AML-193 (cell line): ENCODE measurements around the gene FIG4.
"Not testable (repeated sequence)": the region's sequence is repeated elsewhere in the genome, so short reads cannot be mapped to it uniquely, and the experiment has no call there.

Experiments
- DNase-seq, 2 experiments: peaks; one replicate each; lab custom pipeline; 2025; lab: John Stamatoyannopoulos, UW

FIG4 gene

GRCh38 chr6:109853951-109854350 is 162.9 kb downstream of the FIG4 start:
- DNase-seq: no peak

DNA sequence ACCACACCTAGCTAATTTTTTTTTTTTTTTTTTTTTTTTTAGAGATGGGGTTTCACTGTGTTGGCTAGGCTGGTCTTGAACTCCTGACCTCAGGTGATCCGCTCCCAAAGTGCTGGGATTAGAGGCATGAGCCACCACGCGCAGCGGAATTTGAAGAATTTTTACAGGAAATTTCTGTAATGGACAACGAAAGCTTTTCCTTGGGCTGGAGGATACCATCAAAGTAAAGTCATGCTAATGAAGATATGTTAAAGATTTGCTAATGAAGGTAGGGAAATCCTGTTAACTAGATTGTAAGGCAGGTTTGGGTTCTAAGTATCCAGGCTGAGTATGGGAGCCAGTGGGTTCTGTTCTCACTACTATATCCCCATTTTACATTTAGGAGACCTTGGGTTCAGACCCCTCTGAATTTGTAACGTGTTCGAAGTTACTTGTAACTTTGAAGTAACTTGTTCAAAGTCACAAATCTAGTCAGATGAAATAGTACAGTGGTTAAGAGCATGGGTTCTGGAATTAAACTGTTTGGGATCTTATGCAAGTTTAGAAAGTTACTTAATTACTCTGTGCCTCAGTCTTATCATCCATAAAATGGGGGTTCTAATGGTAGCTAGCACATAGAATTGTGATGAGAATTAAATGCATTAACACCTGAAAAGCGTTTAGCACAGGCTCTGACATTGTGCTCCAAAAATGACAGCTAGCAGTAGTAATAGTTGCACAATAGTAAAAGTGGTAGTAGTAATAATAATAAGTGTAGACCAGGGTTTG is 163.6 kb downstream of the FIG4 start:
- DNase-seq: no peak

GRCh38 chr6:109855476-109856040 is 164.5 kb downstream of the FIG4 start:
- not testable (repeated sequence) for DNase-seq

DNA sequence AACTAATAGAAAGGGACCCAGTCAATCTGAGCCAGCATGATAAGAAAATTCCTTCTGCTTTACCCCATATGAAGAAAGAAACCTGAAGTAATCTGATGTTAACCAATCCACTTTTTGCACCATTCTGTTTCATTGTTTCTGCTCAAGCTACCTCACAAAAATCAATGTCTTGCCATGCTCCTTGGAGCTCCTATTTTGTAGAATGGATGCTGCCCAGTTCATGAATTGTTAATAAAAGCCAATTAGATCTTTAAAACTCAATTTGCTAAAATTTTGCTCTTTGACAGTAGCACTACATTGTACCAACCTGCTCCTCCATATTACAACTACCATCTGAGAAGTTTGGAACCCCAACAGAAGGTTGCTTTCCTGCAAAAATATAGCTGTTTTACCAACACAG is 170.8 kb downstream of the FIG4 start:
- DNase-seq: no peak

GRCh38 chr6:109864050-109864449 is 173.0 kb downstream of the FIG4 start:
- no peak for DNase-seq

DNA sequence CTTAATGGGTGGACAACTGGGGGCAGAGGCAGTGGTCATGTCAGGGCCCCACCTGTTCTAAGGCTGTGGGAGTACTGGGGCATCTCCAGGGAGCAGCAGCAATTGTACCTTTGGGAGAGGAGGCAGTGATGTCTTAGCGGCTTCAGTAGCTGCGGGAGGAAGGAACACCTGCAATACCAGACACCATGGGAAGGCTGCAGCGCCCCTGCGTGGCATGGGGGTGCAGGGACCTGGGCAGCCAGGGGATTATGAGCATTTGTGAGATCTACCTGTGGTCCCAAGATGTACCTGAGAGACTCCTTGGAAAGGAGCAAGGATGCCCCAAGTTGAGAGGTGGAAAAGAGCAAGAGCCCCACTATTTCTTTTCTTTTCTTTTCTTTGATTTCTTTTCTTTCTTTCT is 174.9 kb downstream of the FIG4 start:
- no peak for DNase-seq

DNA sequence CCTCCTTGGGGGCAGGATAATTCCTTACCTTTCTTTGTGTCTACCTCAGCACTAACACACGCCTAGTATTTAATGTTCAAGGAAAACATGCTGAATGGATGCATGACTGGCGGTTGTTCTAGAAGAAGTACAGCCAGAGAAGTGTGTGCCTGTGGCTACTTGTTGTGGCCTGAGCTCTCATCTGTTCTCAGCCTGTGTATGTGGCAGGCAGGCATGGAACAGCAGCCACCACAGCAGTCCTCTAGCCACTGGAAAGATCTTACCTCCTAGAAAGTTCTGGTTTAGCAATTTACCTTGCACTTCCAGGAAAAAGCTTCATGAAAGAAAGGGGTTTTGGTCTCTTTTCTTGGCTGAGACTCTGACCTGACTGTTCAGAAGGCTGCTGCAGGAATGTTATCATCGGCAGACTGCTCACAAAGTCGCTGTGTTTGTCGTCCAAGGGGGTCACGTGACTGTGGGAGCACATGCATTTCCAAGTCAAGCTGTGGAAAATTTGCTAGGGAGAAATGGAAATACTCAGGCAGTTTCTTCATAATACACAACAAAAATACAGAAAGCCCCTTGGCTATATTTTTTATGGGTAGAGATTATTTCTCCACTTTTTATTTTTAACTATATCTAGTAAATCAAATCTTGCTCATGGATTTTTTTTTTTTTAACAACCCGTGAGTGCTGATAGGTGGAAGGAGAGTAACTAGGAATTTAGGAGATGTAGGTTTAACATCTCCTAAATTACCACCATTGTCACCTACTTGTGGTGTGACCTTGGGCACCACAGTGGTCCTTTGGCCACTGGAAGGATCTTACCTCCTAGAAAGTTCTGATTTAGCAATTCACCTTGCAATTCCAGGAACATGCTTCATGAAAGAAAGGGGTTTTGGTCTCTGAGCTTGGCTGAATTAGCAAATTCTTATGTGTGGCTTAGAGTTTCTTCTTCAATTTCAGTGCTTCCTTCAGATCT is 176.2 kb downstream of the FIG4 start:
- DNase-seq: no peak

DNA sequence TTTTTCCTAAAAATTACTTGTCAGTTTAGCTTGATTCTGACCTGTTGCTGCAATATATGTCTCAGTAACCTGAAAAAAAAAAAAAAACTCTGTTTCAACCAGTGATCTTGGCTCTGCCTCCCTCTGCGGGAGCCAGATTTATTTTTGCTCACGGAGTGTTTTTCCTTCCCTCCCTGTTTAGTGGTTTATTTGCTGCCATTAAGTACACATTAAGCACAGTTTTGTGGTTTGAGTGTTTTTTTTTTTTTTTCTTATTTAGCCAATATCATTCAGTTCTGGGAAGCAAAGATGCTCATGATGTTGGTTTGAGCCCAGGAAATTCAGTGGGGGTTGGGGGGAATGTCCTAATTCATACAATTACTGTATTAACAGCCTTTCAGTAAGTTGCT is 176.9 kb downstream of the FIG4 start:
- no peak for DNase-seq

DNA sequence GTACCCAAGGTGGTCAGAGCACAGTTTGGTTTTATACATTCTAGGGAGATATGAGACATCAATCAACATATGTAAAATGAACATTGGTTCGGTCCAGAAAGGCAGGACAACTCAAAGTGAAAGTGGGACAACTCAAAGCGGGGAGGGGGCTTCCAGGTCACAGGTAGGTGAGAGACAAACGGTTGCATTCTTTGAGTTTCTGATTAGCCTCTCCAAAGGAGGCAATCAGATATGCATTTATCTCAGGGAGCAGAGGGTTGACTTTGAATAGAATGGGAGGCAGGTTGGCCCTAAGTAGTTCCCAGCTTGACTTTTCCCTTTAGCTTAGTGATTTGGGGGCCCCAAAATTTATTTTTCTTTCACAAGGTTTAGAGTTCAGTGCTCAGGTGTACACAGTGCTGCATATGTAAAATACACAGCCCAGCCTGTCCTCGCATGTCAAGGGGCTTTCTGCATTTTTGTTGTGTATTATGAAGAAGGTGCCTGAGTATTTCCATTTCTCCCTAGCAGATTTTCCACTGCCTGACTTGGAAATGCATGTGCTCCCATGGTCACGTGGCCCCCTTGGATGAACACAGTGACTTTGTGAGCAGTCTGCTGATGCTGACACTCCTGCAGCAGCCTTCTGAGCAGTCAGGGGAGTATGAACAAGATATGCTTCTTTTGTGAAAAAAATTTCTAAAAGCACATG is 178.4 kb downstream of the FIG4 start:
- not testable (repeated sequence) for DNase-seq

GRCh38 chr6:109870089-109870410 is 179.0 kb downstream of the FIG4 start:
- no peak for DNase-seq

DNA sequence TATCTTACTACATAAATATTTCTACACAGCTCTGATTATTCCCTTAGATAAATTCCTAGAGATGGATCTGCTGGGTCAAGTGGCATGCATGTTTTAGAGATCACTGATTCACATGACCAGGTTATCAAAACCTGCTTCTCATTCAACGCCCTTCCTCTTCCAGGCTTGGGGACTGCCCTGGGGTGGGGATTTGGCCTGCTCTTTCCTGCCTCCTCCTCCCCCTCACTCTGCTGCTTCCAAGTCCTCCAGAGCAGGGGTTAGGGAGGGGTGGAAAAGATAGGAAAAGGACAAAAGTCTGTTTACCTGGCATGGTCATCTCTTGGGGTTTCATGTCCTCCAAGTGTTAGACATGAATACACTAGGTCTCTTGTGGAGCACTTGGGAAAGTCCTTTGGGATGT is 181.5 kb downstream of the FIG4 start:
- DNase-seq: no peak

DNA sequence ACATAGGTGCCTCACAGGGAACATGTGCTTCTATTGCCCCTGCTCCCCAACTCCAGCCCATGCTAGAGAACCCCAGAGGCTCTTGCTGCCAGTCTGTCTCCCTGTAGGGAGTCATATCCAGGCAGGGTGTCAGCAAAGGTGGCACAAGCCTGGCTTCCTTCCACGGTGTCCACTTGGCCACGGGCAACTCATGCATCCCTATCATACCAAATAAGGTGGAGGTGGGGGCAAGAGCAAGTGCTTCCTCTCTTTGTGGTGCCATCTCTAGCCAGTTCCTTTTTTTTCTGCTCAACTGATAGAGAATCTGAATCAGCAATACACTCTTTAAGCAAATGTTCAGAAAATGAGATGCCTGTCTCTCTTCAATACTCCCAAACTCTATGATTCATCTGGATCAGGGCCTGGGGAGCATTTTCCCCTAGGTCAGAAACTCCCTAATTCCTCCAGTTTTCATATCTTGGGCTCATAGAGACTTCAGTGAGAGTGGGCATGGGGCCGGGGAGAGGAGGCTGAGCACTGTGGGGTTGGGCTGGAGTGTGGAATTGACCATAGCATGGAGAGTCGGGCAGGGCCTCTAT is 182.0 kb downstream of the FIG4 start:
- DNase-seq: peak; percentile 79 to 87

DNA sequence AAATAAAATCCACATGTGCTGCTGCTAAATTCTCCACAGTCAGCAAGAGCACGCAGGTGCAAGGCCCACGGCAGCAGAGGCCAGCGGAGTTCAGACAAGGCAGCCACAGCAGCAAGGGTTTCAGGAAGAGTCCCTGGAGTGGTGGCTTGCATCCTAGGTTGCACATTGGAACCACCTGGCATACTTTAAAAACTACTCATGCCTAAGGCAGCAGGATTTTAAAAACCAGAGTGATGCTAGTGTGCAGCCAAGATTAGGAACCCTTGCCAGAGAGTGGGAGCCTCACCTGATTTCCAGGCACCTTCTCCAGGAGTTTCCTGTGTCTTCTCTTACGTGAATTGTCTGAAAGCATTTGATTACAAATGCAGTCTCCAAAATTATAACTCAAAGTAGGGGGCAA is 183.0 kb downstream of the FIG4 start:
- no peak for DNase-seq

GRCh38 chr6:109874621-109875020 is 183.5 kb downstream of the FIG4 start:
- DNase-seq: no peak
